ENCODE results near the gene NRARP. TPM values are rescaled to one million over a fixed set of nuclear protein-coding genes. Genes with fewer than 3 reads are reported as not detected.

NRARP gene
- total RNA-seq, 1 experiment from 2014 or later: 23.8 TPM

- Histone ChIP-seq H2BK120ac (ENCODE audit: low read depth, low read length, poor library complexity, severe bottlenecking) (no peak overlapping the region), H2BK15ac (ENCODE audit: low read depth, low read length) (no peak overlapping the region; the same call in 1 of the 2 replicates), H4K5ac (ENCODE audit: insufficient read length, low read depth, low read length) (no peak overlapping the region), H2BK20ac (ENCODE audit: low read depth, low read length, poor library complexity, severe bottlenecking) (no peak overlapping the region), H3K23ac (ENCODE audit: insufficient read length, low read depth, low read length) (no peak overlapping the region), H3K27ac (ENCODE audit: insufficient read length, low read depth, low read length) (no peak overlapping the region), H4K91ac (ENCODE audit: insufficient read length, low read depth, low read length) (no peak overlapping the region), H2AK5ac (ENCODE audit: insufficient read length, low read length) (no peak overlapping the region), H2BK12ac (ENCODE audit: insufficient read length, low read depth, low read length) (no peak overlapping the region), H3K4ac (ENCODE audit: low read depth, low read length) (no peak overlapping the region), H3K9me3 (ENCODE audit: control insufficient read depth, low read depth, low read length) (no peaks in the 10 kb centered on the region), H4K20me1 (ENCODE audit: control insufficient read depth, insufficient read depth, insufficient read length) (no peaks in the 10 kb centered on the region), H3K14ac (ENCODE audit: insufficient read depth, low read length) (no peak overlapping the region), H3K4me2 (ENCODE audit: insufficient read depth, insufficient read length, low read length) (no peak overlapping the region), H2AFZ (ENCODE audit: low read length) (no peak overlapping the region), H3K23me2 (ENCODE audit: insufficient read length, low read depth, low read length, poor library complexity, severe bottlenecking) (no peaks in the 10 kb centered on the region), H3K56ac (ENCODE audit: insufficient read length, low read depth, low read length) (no peak overlapping the region), H3T11ph (ENCODE audit: low read length) (no peak overlapping the region), H3K27me3 (ENCODE audit: insufficient read depth, low read length) (no peaks in the 10 kb centered on the region), H3K18ac (ENCODE audit: insufficient read length, low read depth, low read length) (no peak overlapping the region), H2BK5ac (ENCODE audit: insufficient read length, low read length) (no peak overlapping the region), H3K79me2 (ENCODE audit: insufficient read depth, low read length) (no peaks in the 10 kb centered on the region), H3K79me1 (ENCODE audit: insufficient read depth, low read depth, low read length, poor library complexity, severe bottlenecking) (no peaks in the 10 kb centered on the region), H4K8ac (replicated peaks; ENCODE audit: insufficient read length, low read depth, low read length) (no peak overlapping the region), H3K4me1 (ENCODE audit: insufficient read depth, low read length) (peaks cover 1% of the 10 kb centered on the region; the same call in 1 of the 2 replicates), H3K9ac (ENCODE audit: extremely low read depth, insufficient read length, low read length) (no peak overlapping the region)
- Mint-ChIP-seq H3K9me3 (peaks cover 3% of the 10 kb centered on the region in 2 experiments; a peak in 3 of 5 replicates), H3K27ac (no peak overlapping the region; a peak in 1 of 7 replicates), H3K36me3 (ENCODE audit: insufficient read depth in 1 of 3, low read depth in 3 of 3) (no peaks in the 10 kb centered on the region), H3K27me3 (ENCODE audit: low read depth) (peaks cover 3% of the 10 kb centered on the region; the same call in 1 of the 2 replicates), H3K4me1 (peaks cover 6 to 11% of the 10 kb centered on the region in 2 experiments; a peak in 2 of 4 replicates), H3K4me3 (no peak overlapping the region; a peak in 1 of 5 replicates)
- TF ChIP-seq CTCF (conservative IDR thresholded peaks at IDR 0.05): no peak
- WGBS (ENCODE audit: extremely low coverage, insufficient read length, low lambda C conversion rate): no CpG with 5 or more reads among the region's 19 CpGs
- DNase-seq: peak; percentile 34
These were observed 15.1 kb upstream of the NRARP start for GRCh38 chr9:137317021-137317717.
